Measurements from ENCODE around the gene ZNF536. TPM values are rescaled to one million over a fixed set of nuclear protein-coding genes. Genes with fewer than 3 reads are reported as not detected.

The ZNF536 gene
- total RNA-seq, 1 donor from 2014 or later = not detected

DNA sequence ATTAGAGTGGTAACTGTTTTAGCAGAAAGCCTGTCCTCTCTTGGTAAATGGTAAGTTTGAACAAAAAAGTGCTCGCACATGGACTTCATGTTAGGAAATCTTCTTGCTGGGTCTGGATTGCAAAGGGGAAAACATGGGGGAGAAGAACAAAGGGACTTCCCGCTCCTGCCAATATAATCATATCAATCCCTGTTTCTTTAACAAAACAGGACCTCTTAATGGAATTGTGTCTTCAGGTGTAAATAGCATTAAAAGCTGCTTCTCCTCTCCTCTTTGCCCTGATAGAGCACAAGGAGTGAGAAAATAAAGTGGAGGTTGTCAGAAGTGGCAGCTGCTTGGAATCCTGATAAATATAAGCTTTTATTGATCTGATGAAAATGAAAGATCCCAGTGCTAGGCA, 20.4 kb upstream of the ZNF536 start:
- no peak for FAIRE-seq
- no peaks in the 10 kb centered on the region for H3K27me3 ChIP-seq (ENCODE audit: control insufficient read depth, insufficient read depth, low read length)

GRCh38 chr19:30353394-30353945, 18.7 kb upstream of the ZNF536 start:
- TF ChIP-seq, protein P1, sequence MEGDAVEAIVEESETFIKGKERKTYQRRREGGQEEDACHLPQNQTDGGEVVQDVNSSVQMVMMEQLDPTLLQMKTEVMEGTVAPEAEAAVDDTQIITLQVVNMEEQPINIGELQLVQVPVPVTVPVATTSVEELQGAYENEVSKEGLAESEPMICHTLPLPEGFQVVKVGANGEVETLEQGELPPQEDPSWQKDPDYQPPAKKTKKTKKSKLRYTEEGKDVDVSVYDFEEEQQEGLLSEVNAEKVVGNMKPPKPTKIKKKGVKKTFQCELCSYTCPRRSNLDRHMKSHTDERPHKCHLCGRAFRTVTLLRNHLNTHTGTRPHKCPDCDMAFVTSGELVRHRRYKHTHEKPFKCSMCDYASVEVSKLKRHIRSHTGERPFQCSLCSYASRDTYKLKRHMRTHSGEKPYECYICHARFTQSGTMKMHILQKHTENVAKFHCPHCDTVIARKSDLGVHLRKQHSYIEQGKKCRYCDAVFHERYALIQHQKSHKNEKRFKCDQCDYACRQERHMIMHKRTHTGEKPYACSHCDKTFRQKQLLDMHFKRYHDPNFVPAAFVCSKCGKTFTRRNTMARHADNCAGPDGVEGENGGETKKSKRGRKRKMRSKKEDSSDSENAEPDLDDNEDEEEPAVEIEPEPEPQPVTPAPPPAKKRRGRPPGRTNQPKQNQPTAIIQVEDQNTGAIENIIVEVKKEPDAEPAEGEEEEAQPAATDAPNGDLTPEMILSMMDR (IDR thresholded peaks at IDR 0.05; ENCODE audit: insufficient read depth, low read length, severe bottlenecking) = no peak
- Histone ChIP-seq H3K4me3 (ENCODE audit: low read depth, low read length) (no peak overlapping the region), H3K27me3 (ENCODE audit: control insufficient read depth, insufficient read depth, low read length) (no peaks in the 10 kb centered on the region), H3K36me3 (ENCODE audit: control insufficient read depth, insufficient read depth, low read length) (no peaks in the 10 kb centered on the region)
- DNase-seq (ENCODE audit: low read depth) = no peak
- FAIRE-seq = no peak

More for the DNA sequence above, 20.4 kb upstream of the ZNF536 start:
- Histone ChIP-seq H3K4me3 (ENCODE audit: low read depth, low read length) (no peak overlapping the region), H3K36me3 (ENCODE audit: control insufficient read depth, insufficient read depth, low read length) (no peaks in the 10 kb centered on the region)
- TF ChIP-seq, protein P1 (IDR thresholded peaks at IDR 0.05; ENCODE audit: insufficient read depth, low read length, severe bottlenecking) = no peak
- no peak for DNase-seq (ENCODE audit: low read depth)

DNA sequence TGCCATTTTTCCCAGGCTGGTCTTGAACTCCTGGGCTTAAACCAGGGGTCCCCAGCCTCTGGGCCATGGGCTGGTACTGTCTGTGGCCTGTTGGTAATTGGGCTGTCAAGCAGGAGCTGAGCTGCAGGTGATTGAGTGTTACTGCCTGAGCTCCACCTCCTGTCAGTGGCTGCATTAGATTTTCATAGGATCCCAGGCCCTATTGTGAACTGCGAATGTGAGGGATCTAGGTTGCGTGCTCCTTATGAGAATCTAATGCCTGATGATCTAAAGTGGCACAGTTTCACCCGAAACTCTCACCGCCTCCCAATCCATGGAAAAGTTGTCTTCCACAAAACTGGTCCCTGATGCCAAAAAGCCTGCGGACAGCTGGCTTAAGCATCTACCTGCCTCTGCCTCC, 16.6 kb upstream of the ZNF536 start:
- DNase-seq (ENCODE audit: low read depth) (no peak), FAIRE-seq (peak; percentile 7)
- no peak overlapping the region for H3K4me3 ChIP-seq (ENCODE audit: low read depth, low read length)
- H3K36me3 ChIP-seq (ENCODE audit: control insufficient read depth, insufficient read depth, low read length) = no peaks in the 10 kb centered on the region
- TF ChIP-seq, protein P1 (IDR thresholded peaks at IDR 0.05; ENCODE audit: insufficient read depth, low read length, severe bottlenecking) = no peak
- H3K27me3 ChIP-seq (ENCODE audit: control insufficient read depth, insufficient read depth, low read length) = no peaks in the 10 kb centered on the region

DNA sequence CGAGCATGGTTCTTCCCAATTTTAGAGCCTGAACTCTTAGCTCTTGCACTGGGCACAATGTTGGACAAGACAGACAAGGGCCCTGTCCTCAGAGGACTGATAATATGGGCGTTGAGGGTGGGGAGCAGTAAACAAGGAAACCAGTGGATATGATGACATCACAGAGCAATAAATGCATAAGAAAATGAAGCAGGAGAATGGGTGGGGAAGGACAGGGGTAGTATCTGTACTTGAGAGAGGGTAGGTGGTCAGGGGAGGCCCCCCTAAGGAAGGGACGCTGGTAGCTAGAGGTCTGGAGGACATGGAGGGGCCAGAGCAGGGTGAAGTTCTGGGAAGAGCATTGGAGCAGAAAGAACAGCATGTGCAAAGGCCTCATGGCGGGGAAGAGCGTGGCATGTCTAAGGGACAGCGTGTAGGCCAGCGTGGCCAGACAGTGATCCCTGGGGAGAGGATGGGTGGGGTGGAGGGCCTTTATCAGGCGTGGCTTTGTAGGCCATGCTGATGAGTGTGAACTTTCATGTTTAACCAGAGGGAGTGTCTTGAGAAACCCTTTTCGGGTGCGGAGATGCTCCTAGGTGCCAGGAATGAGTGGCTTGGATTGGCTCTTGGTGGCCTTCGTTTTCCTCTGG, 15.1 kb upstream of the ZNF536 start:
- TF ChIP-seq, protein P1 (IDR thresholded peaks at IDR 0.05; ENCODE audit: insufficient read depth, low read length, severe bottlenecking) = no peak
- no peaks in the 10 kb centered on the region for H3K27me3 ChIP-seq (ENCODE audit: control insufficient read depth, insufficient read depth, low read length)
- no peak for DNase-seq (ENCODE audit: low read depth)
- H3K4me3 ChIP-seq (ENCODE audit: low read depth, low read length) = no peak overlapping the region
- H3K36me3 ChIP-seq (ENCODE audit: control insufficient read depth, insufficient read depth, low read length) = no peaks in the 10 kb centered on the region
- FAIRE-seq = no peak

- H3K27me3 ChIP-seq (ENCODE audit: control insufficient read depth, insufficient read depth, low read length) = no peaks in the 10 kb centered on the region
- H3K4me3 ChIP-seq (ENCODE audit: low read depth, low read length) = no peak overlapping the region
- DNase-seq (ENCODE audit: low read depth) (no peak), FAIRE-seq (no peak)
- H3K36me3 ChIP-seq (ENCODE audit: control insufficient read depth, insufficient read depth, low read length) = no peaks in the 10 kb centered on the region
- TF ChIP-seq, protein P1 (IDR thresholded peaks at IDR 0.05; ENCODE audit: insufficient read depth, low read length, severe bottlenecking) = no peak
Measured at GRCh38 chr19:30357580-30357954, 14.6 kb upstream of the ZNF536 start.

GRCh38 chr19:30358319-30358718, 13.9 kb upstream of the ZNF536 start:
- TF ChIP-seq, protein P1 (IDR thresholded peaks at IDR 0.05; ENCODE audit: insufficient read depth, low read length, severe bottlenecking) = no peak
- no peak overlapping the region for H3K4me3 ChIP-seq (ENCODE audit: low read depth, low read length)
- H3K27me3 ChIP-seq (ENCODE audit: control insufficient read depth, insufficient read depth, low read length) = no peaks in the 10 kb centered on the region
- FAIRE-seq = no peak
- no peaks in the 10 kb centered on the region for H3K36me3 ChIP-seq (ENCODE audit: control insufficient read depth, insufficient read depth, low read length)
- DNase-seq (ENCODE audit: low read depth) = no peak

Measured in bronchial epithelial cell (primary cell).